Activated T-cell treated with anti-CD3 and anti-CD28 coated beads for 1 hour (primary cell): ENCODE measurements around the gene SRRD.
"Not testable (repeated sequence)": the region's sequence is repeated elsewhere in the genome, so short reads cannot be mapped to it uniquely, and the experiment has no call there.

Source experiments
- DNase-seq: peaks from one replicate; pipeline ENCODE4 v3.0.0-alpha.2; 2020; ENCODE audit warnings: low read depth

SRRD gene

DNA sequence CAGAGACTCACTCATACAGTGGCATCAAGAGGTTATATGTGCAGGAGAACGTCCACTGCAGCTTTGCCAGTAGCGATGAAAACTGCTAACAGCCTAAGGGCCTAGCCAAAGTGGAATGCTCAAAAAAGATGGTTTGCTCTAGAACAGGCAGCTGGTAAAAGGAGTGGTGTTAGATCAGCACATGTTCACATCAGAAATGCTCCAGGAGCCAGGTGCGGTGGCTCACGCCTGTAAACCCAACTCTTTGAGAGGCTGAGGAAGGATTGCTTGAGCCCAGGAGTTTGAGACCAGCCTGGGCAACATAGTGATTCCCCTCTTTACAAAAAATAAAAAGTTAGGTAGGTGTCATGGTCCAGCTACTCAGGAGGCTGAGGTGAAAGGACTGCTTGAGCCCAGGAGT, 38.9 kb downstream of the SRRD start:
- DNase-seq, result no peak

DNA sequence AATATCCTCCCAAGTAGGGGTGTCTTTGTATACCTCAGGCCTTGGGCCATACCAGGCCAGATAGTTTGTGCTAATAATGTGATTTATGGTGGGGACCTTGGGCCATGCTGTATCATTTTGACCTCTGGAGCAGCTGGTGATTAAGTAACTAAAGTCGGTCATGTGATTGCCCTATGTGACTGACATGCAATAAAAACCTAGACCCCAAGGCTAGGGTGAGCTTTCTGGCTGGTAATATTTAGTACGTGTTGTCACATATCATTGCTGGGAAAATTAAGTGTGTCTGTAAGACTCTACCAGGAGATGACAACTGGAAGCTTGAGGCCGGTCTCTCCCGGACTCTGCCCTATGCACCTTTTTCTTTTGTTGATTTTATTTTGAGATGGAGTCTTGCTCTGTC, 41.2 kb downstream of the SRRD start:
- no peak for DNase-seq

DNA sequence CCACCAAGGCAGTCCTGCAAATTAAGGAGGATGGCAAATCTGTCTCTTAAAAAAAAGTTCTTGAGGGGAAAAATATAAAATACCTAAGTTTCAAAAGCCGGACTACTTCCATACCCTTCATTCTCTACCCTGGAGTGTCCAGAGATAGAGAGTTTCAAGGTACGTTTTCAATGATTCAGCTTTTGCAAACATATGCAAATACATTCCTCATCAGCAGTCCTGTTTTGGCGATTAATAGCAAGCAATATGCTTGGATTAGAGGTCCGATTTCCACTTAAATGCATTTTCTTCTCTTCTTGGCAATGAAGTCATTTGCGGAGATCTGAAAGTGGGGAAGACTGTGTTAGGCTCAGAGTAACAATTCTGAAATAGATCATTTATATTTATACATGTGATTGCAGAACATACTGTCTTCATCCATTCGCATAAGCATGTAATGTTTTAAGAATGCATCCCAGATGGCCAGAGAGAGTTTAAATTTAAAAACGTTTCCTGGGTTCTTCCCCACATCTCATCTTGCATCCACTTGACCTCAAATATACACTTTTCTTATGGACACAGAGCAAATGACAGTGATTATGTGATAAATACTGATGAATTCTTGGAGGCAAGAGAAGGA, 42.4 kb downstream of the SRRD start:
- DNase-seq, result no peak

DNA sequence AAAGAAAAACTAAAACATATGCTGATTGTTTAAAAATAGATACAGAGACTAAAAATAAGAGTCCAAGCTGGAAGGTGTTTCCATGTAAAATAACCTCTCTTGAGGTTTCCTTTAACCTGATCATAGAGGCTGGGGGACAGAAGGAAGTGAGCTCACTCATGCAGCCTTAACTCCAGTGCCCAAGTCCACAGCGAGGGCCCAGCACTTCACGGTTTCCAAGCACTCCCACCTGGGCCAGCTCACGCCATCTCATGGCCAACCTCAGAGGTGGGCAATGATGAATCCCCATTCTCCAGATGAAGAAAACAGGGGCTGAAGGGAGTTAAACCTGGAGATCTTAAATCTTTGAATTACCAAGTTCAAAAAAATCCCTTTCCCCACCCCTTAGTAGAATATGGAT, 43.5 kb downstream of the SRRD start:
- DNase-seq, result no peak

DNA sequence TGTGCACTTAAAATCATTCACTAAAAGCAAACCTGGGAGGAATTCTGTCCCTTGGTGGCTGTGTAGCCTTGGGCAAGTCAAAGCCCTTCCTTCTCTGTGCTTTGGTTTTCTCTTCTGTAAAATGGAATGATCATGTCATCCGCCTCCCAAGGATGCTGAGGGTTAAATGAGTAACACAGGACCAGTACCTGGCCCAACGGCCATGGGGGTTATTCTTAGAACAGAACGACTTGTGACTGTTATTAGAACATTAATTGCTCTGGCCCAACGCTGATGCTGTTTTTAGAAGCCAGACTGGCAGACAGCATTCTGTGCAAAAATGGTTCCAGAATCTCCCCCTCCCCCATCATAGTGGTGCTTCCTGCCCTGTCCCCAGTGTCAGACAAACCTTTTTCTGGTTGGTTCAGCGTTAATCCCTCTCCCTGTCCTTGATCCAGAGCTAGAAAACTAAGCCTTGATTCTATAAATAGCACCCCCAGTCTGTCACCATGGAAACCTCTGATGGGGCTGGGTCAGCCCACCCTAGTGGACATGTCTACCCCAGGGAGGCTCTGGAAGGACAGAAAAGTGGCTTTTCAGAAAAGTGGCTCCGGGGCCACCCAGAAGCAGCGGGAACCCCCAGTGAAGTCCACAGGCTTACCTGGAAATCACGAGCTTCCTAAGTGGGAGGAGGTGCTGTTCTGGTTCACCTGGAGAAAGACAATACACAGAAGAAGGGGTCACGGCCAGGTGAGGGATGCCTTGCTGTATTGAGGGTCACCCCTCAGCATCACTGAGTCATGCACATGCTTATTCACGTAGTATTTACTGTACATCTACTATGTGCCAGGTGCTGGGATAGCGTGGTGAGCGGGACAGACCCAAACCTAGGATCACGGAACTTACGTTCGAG, 44.1 kb downstream of the SRRD start:
- DNase-seq, result no peak

DNA sequence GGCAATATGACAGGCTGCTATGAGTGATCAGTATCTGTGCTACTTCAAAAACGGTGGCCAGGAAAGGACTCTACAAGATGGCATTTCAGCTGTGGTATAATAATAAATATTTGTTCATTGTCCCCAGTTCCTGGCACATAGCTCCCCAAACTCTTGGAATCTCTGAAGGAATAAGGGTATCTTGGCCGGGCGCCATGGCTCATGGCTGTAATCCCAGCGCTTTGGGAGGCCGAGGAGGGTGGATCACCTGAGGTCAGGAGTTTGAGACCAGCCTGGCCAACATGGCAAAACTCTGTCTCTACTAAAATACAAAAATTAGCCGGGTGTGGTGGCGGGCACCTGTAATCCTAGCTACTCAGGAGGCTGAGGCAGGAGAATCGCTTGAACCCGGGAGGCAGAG, 44.8 kb downstream of the SRRD start:
- not testable (repeated sequence) for DNase-seq

DNA sequence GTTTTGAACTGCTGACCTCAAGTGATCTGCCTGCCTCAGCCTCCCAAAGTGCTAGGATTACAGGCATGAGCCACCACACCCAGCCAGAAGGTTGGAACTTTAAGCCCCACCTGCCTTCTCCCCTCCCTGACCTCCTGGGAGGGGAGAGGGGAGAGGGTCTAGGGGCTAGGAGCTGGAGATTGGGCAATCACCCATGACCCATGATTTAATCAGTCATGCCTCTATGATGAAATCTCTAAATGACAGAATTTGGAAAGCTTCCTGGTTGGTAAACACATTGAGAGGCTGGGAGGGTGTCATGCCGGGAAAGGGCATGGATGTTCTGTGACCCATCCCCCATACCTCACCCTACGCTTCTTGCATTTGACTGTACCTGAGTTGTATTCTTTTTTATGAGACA, 45.7 kb downstream of the SRRD start:
- no peak for DNase-seq

DNA sequence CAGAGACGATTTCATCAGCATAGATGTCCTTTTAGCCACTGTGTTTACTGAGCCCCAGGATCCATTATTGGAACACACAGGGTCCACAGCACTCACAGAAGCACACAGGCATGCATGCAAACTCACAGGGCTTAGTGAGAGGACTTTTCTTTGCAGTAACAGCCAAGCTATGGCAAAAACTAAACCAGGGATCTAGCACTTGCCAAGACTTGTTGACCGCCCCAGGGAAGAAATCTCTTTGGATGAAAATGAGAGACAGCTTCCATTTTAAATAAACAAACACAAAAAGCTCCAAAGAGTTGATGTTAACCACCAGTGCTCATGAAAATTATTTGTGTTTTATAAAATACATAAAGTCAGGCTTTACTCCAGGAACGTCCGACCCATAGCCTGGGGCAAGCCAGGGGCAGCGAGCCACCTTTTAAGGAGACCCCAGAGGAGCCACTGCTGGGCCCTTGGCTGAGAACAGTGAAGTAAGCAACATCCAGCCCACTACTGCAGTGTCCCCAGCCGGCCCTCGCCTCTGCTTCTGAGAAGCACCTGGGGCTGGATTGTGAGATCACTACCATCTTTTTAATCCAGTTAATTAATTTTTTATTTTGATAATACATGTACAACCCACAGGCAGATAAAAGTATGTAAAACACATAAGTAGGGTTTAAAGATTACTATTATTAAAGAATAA, 50.6 kb downstream of the SRRD start:
- no peak for DNase-seq

DNA sequence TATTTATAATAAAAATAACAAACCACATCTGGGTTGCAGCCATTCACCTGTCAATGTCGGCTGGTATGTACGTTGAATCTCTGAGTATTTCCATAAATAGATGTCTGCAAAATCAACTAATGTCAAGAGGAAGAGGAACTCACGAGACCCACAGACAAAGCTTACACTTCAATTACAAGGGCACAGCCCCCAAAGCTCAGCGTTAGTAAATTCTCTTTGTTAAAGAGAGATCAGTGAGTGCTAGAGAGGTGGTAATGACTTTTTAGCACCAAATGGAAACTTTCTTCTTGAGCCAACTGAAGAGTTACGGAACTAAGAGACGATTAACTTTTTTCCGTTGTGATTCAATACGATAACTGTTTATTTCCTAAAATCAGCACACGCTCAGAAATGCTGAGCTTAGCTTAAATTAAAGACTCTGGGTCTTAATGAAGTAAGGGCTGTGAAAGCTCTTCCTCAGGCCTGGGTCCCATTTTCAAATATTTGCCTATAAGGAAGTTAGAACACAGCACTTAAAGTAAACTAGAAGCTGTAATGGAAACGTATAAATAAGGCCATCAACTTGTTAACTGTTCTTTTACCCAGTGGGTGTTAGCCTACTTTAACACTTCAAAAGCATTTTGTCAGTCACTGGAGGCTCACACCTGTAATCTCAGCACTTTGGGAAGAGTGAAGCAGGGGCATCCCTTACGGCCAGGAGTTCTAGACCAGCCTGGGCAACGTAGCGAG, 51.4 kb downstream of the SRRD start:
- no peak for DNase-seq

DNA sequence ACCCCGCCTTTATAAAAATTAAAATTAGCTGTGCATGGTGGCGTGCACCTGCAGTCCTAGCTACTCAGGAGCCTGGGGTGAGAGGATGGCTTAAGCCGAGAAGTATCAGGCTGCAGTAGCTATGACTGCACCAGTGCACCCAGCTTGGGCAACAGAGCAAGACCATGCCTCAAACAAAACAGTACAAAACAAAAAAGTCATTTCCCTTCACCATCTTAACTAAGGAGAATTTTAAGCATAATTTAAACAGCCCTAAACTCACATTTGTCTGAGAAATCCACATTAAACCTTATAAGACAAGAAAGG, 51.9 kb downstream of the SRRD start:
- DNase-seq, result no peak

DNA sequence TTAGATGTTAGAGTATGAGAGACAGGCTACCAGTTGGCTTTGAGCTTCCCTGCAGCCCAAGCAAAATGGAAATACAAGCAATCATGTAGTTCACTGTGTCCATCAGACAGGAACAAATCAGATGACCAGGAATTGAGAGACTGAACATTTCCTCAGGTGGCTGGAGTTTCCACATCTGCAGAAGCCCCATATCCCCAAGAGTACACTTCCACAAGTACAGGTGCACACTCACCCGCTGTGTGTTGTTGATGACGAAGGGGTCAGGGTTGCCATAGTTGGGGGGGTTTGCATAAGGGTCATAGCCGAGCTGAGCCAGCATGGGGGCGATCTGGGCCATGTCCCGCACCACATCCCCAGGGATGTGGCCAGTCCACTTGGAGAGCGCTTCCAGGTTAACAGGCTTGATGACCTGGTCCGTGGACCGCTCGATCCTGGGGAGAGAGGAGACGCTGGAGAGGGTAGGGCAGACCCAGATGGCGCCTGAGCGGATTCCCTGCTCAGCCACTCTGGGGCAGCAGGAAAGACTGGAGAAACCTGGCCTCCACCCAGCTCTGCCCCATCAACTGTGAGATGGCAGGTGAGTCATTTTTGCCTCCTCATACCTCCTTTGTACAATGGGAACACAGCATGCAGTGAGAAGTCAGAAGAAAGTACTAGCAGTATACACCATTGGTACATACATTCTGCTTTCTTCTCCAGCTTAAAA, 52.5 kb downstream of the SRRD start:
- DNase-seq, result no peak

DNA sequence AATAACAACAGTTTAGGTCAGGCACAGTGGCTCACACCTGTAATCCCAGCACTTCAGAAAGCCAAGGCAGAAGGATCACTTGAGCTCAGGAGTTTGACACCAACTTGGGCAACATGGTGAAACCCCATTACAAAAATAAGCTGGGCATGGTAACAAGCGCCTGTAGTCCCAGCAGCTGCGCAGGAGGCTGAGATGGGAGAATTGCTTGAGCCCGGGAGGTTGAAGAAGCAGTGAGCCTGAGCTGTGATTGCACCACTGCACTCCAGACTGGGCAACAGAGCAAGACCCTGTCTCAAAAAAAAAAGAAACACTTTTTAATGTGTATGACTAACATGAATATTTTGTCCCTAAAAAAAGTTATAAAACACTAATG, 53.1 kb downstream of the SRRD start:
- DNase-seq, result no peak

DNA sequence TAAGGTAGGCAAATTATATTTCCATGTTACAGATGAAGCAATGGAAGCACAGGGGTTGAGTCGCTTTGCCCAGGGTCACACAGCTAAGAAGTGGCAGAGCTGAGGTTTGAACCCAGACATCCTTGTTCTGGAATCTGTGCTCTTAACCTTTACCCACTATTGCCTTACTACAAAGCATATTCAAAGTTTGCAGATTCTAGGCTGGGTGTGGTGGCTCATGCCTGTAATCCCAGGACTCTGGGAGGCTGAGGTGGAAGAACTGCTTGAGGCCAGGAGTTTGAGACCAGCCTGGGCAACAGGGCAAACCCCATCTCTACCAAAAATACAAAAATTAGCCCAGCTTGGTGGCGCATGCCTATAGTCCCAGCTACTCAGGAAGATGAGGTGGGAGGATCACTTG, 56.4 kb downstream of the SRRD start:
- no peak for DNase-seq

DNA sequence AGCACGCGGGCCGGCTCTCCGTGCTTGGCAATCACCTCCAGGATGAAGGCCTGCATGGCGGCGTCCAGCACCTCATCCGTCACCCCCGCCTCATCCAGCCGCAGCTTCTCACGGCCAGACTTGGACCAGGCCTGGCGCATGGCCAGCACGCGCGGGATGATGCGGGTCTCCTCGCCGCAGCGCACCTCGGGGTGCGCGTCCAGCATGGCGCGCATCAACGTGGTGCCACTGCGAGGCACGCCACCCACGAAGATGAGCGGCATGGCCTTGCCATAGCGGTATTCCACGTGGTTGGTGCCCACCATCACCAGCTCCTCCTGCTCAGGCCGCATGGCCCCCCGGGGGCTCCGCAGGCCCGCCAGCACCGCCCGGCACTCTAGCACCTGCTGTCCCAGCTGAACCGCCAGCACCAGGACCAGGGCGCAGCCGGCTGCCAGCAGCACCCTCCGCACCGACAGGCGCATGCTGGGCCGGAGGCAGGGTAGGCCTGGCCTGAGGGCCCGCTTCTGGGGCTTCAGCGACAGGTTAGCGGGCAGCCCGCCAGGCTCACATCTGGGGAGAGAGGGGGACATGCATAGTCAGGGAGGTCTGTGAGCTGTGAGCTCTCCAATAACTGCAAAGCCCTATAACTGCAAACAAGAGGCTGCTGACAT, 57.6 kb downstream of the SRRD start:
- DNase-seq, result no peak

DNA sequence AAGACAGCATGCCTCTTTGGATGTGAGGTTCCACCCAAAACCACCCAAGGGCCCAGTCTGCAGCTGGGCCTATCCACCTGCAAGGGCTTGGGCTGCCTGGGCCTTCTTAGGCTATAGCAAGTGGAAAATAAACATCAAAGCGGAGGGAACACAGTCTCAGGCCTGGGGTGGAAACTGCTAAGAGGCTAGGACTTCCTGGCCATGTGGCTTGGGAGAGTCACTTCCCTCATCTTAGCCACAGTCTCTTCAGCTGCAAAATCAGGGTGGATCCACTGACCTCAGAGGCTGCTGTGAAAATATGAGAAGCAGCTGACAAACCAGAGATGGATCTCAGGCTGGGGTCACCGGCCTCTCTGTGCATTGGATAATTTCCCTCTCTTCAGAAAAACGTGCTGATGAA, 59.2 kb downstream of the SRRD start:
- no peak for DNase-seq
